PC-3 (cell line): ENCODE measurements around the gene FOXA3.

ENCODE experiments used
- CTCF ChIP-seq: fragments of 300-600 bp; sonication (generic); conservative IDR thresholded peaks from 2 replicates; pipeline ENCODE4 v1.5.1; 2017; ENCODE audit warnings: antibody characterized with exemption, low read depth, mild to moderate bottlenecking, low read length
- EZH2 ChIP-seq: fragments of 300-600 bp; sonication (generic); IDR thresholded peaks from one replicate; pipeline ENCODE4 v1.6.1; 2017; ENCODE audit warnings: antibody characterized with exemption, mild to moderate bottlenecking, low read length; ENCODE audit not compliant: unreplicated experiment
- EZH2phosphoT487 ChIP-seq: fragments of 300-600 bp; sonication (generic); IDR thresholded peaks from 2 replicates; pipeline ENCODE4 v1.6.1; 2018; ENCODE audit warnings: mild to moderate bottlenecking, antibody characterized with exemption, low read length, borderline replicate concordance

- TF ChIP-seq CTCF (no peak), EZH2 (no peak), EZH2phosphoT487 (no peak)
Measured at GRCh38 chr19:45899253-45899652, 35.1 kb downstream of the FOXA3 start.
